Endothelial cell of umbilical vein (primary cell): ENCODE results near the gene KCNA2.

ENCODE experiments used
- CTCF ChIP-seq, 2 donors: IDR thresholded peaks; 1 replicate in 1 of 2; 2 replicates in 1 of 2; pipeline ENCODE4 v1.5.1; 2011; ENCODE audit warnings: low read length in 2 of 2, mild to moderate bottlenecking in 2 of 2, moderate library complexity in 2 of 2, control low read depth in 1 of 2, inconsistent platforms in 1 of 2, low read depth in 1 of 2; ENCODE audit not compliant: insufficient read depth in 1 of 2; ENCODE audit errors: extremely low read depth in 1 of 2
- EZH2 ChIP-seq: IDR thresholded peaks from 2 replicates; pipeline ENCODE4 v1.6.1; 2012; ENCODE audit warnings: borderline replicate concordance, low read depth, mild to moderate bottlenecking, moderate library complexity, low read length, inconsistent platforms; ENCODE audit not compliant: severe bottlenecking
- POLR2A ChIP-seq: IDR thresholded peaks from 2 replicates; pipeline ENCODE4 v1.6.1; 2012; ENCODE audit warnings: low read depth, mild to moderate bottlenecking, control low read depth, low read length

DNA sequence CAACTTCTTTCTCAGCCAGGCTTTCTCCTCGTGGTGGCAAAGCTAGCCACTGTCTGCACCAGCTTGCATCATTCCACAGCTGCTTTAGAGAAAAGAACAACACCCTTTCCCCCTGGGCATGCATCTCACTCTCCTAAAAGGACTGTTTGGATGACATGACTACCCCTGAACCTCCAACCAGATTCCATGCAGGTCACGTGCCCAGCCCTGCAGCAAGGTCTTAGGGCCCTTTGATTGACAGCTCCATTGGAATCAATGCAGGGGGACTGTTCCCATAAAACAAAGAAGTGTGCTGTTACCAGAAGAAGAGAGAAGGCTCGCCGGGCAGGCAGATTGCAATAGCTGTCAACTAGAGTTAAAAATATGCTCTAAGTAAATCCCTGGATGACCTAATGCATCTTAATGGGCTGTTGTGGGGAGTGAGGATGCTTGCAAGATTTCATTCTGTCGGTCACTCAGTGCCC is 24.4 kb downstream of the KCNA2 start:
- TF ChIP-seq POLR2A = no peak
- TF ChIP-seq EZH2 = no peak
- no peak for TF ChIP-seq CTCF (IDR thresholded peaks at IDR 0.05; ENCODE audit: extremely low read depth in 1 of 2, insufficient read depth in 1 of 2, low read depth in 1 of 2, low read length in 2 of 2)
